PFSK-1 (cell line): ENCODE measurements around the gene DGKI.

ENCODE experiments used
- FOXP2 ChIP-seq: optimal IDR thresholded peaks from 2 replicates; pipeline ENCODE3; 2011; ENCODE audit warnings: borderline replicate concordance, control low read depth, inconsistent platforms; ENCODE audit not compliant: insufficient read depth; ENCODE audit errors: extremely low read length, extremely low read depth
- POLR2AphosphoS5 ChIP-seq: IDR thresholded peaks from 2 replicates; pipeline ENCODE4 v1.6.1; 2012; ENCODE audit warnings: low read depth, mild to moderate bottlenecking, control low read depth, low read length, moderate library complexity
- SIN3A ChIP-seq: IDR thresholded peaks from 2 replicates; pipeline ENCODE4 v1.6.1; 2012; ENCODE audit warnings: mild to moderate bottlenecking, low read length, moderate library complexity, borderline replicate concordance; ENCODE audit not compliant: insufficient read depth
- TAF1 ChIP-seq: IDR thresholded peaks from 2 replicates; pipeline ENCODE4 v1.6.1; 2012; ENCODE audit warnings: low read length, control low read depth, borderline replicate concordance; ENCODE audit not compliant: insufficient read depth
- TF ChIP-seq, protein P1 (sequence below), 2 experiments: IDR thresholded peaks; 2 replicates each; pipeline versions ENCODE4 v1.6.1 to v1.8.0; 2011 to 2012; ENCODE audit warnings: low read depth in 2 of 2, low read length in 2 of 2, control low read depth in 1 of 2, inconsistent platforms in 1 of 2, mild to moderate bottlenecking in 1 of 2, moderate library complexity in 1 of 2; ENCODE audit not compliant: insufficient read depth in 1 of 2

DGKI gene

DNA sequence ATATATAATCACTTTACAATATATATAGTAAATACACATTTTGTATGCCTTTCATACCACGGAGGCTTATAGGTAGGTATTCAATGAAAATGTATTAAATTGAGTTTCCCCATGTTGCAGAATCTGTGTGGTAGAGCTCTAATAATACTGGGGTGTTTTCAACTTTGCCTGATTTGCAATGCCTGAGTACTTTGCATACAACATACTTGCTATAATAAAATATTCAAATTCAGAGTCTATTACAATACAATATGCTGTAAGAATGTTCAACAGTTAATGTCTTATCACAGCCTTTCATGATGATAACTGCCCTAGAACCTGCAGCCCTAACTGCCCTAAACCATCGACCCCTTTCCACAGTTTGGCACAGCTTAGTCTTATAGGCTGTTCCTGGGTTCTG is 114.6 kb downstream of the DGKI start:
- TF ChIP-seq FOXP2 (no peak), POLR2AphosphoS5 (no peak), TAF1 (no peak), SIN3A (no peak)
- TF ChIP-seq, protein P1, sequence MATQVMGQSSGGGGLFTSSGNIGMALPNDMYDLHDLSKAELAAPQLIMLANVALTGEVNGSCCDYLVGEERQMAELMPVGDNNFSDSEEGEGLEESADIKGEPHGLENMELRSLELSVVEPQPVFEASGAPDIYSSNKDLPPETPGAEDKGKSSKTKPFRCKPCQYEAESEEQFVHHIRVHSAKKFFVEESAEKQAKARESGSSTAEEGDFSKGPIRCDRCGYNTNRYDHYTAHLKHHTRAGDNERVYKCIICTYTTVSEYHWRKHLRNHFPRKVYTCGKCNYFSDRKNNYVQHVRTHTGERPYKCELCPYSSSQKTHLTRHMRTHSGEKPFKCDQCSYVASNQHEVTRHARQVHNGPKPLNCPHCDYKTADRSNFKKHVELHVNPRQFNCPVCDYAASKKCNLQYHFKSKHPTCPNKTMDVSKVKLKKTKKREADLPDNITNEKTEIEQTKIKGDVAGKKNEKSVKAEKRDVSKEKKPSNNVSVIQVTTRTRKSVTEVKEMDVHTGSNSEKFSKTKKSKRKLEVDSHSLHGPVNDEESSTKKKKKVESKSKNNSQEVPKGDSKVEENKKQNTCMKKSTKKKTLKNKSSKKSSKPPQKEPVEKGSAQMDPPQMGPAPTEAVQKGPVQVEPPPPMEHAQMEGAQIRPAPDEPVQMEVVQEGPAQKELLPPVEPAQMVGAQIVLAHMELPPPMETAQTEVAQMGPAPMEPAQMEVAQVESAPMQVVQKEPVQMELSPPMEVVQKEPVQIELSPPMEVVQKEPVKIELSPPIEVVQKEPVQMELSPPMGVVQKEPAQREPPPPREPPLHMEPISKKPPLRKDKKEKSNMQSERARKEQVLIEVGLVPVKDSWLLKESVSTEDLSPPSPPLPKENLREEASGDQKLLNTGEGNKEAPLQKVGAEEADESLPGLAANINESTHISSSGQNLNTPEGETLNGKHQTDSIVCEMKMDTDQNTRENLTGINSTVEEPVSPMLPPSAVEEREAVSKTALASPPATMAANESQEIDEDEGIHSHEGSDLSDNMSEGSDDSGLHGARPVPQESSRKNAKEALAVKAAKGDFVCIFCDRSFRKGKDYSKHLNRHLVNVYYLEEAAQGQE (IDR thresholded peaks at IDR 0.05; ENCODE audit: insufficient read depth in 1 of 2, low read depth in 2 of 2, low read length in 2 of 2) = no peak

DNA sequence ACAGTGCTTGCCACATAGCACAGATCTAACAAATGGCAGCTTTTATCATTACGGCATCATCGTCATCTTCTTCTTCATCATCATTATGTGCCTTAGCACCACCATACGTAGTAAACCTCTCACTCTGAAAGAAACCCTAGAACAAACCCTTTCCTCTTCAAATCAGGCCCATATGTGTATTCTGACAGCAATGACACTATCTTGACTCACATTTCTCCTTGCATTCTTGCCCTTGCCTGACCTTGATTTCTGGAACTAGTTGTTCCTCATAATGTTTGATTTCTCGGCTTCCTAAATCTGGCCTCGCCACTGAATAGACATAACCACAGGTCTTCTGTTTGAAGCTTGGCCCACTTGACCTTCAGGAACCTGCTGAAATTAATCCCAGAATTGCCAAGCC is 115.3 kb downstream of the DGKI start:
- TF ChIP-seq, protein P1 (IDR thresholded peaks at IDR 0.05; ENCODE audit: insufficient read depth in 1 of 2, low read depth in 2 of 2, low read length in 2 of 2) = no peak
- TF ChIP-seq POLR2AphosphoS5 = no peak
- no peak for TF ChIP-seq SIN3A
- no peak for TF ChIP-seq FOXP2
- no peak for TF ChIP-seq TAF1

DNA sequence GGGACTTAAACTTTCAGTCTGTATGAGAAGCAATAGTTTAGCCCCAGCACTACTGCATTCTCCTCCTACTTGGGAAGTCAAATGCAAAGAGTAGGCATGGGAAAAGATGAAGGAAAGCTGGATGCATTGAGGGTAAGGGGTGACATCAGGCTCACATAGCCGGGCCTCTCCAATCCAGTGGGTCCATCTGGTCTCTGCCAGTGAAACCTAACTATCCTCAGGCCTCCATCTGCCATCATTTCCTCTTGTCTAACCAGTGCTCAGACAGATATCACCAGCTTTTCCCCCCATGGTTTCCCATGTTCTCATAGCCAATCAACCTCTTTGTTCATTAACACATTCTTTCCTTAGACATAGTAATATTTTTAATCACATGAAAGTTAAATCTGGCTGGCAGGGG is 118.3 kb downstream of the DGKI start:
- TF ChIP-seq SIN3A (no peak), FOXP2 (no peak), POLR2AphosphoS5 (no peak), TAF1 (no peak)
- TF ChIP-seq, protein P1 (IDR thresholded peaks at IDR 0.05; ENCODE audit: insufficient read depth in 1 of 2, low read depth in 2 of 2, low read length in 2 of 2) = no peak

DNA sequence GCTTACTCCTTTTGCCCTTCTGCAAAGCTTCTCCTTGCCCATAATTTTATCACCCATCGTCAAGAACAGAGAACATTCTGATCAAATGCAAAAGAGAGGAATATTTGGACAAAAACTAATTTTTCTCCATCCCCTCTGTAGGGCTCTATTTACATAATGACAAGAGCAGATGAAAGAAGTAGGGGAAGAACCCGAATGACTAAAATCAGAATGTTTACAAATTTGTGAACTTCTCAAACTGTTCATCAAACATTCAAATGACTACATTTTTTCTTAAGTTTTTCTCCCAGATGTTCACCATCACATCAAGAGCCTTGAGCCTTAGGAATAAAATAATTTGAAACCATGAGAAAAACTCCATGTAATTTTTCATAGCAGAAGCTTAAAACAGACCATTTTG is 119.4 kb downstream of the DGKI start:
- TF ChIP-seq, protein P1 (IDR thresholded peaks at IDR 0.05; ENCODE audit: insufficient read depth in 1 of 2, low read depth in 2 of 2, low read length in 2 of 2) = no peak
- TF ChIP-seq FOXP2 (no peak), TAF1 (no peak)

DNA sequence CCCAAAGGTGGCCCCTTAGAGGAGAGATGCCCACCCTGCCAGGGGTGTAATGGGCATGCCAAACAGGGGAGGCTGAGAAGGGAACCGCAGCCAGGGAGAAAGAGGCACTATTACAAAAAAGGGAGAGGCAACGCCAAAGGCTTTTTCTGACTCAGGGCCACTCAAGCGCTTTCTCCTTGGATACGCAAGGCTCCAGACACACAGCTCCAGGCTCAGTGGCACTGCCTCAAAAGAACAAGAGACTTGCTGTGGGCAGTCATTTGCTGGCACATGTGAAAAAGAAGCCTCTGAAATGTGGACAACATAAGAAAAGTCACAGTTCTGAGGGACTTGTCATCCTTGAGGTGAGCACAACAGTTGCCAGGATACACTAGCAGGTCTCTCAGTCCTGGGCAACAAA is 128.4 kb downstream of the DGKI start:
- no peak for TF ChIP-seq TAF1
- TF ChIP-seq FOXP2 = no peak
- no peak for TF ChIP-seq POLR2AphosphoS5
- no peak for TF ChIP-seq SIN3A
- TF ChIP-seq, protein P1 (IDR thresholded peaks at IDR 0.05; ENCODE audit: insufficient read depth in 1 of 2, low read depth in 2 of 2, low read length in 2 of 2) = no peak
